AG09309 (cell line): ENCODE data around the gene RNF11.
"Not testable (repeated sequence)": the region's sequence is repeated elsewhere in the genome, so short reads cannot be mapped to it uniquely, and the experiment has no call there.

Source experiments
- DNase-seq: peaks from one replicate; pipeline ENCODE4 v3.0.0-alpha.2; 2010; ENCODE audit warnings: low read depth
- H3K4me3 ChIP-seq: 2 replicates; pipeline ENCODE4 v1.5.1; 2011; ENCODE audit warnings: mild to moderate bottlenecking, low read depth, low read length, moderate library complexity; ENCODE audit not compliant: control insufficient read depth
- CTCF ChIP-seq: IDR thresholded peaks from 2 replicates; pipeline ENCODE4 v1.5.1; 2011; ENCODE audit warnings: mild to moderate bottlenecking, low read depth, low read length, inconsistent platforms; ENCODE audit not compliant: insufficient read depth, control insufficient read depth; ENCODE audit errors: missing control alignments

RNF11 gene

GRCh38 chr1:51216631-51217030 lies 19.4 kb upstream of the RNF11 start:
- DNase-seq, result no peak
- TF ChIP-seq CTCF, result no peak
- no peak overlapping the region for H3K4me3 ChIP-seq

GRCh38 chr1:51217101-51217500 lies 19.0 kb upstream of the RNF11 start:
- no peak for TF ChIP-seq CTCF
- H3K4me3 ChIP-seq, result no peak overlapping the region
- no peak for DNase-seq

GRCh38 chr1:51218570-51218969 lies 17.5 kb upstream of the RNF11 start:
- no peak for DNase-seq

GRCh38 chr1:51219022-51219421 lies 17.1 kb upstream of the RNF11 start:
- TF ChIP-seq CTCF, result no peak
- DNase-seq, result no peak
- no peak overlapping the region for H3K4me3 ChIP-seq

More at GRCh38 chr1:51218570-51218969, 17.5 kb upstream of the RNF11 start:
- no peak for TF ChIP-seq CTCF
- H3K4me3 ChIP-seq, result no peak overlapping the region

- DNase-seq, H3K4me3 ChIP-seq: not testable (repeated sequence)
These were observed 14.5 kb upstream of the RNF11 start for GRCh38 chr1:51221529-51221928.

GRCh38 chr1:51222136-51222787 lies 13.8 kb upstream of the RNF11 start:
- TF ChIP-seq CTCF, result no peak
- H3K4me3 ChIP-seq, result no peak overlapping the region

GRCh38 chr1:51222809-51223208 lies 13.3 kb upstream of the RNF11 start:
- DNase-seq, result no peak
- no peak for TF ChIP-seq CTCF
- H3K4me3 ChIP-seq, result no peak overlapping the region

More at GRCh38 chr1:51222136-51222787, 13.8 kb upstream of the RNF11 start:
- DNase-seq, result no peak
